D721Med (cell line): Measurements from ENCODE around the gene RARRES1.

Experiments
- DNase-seq: peaks from one replicate; pipeline ENCODE4 v3.0.0; 2011; ENCODE audit warnings: low spot score; ENCODE audit not compliant: insufficient read length
- FAIRE-seq: peaks from 2 replicates; lab custom pipeline; 2011; peaks lifted over from hg19 to GRCh38; lab: Jason Lieb, UNC
- TF ChIP-seq, protein P1 (sequence below): IDR thresholded peaks from 2 replicates; pipeline ENCODE4 v1.5.1; 2012; ENCODE audit warnings: mild to moderate bottlenecking, control low read depth; ENCODE audit not compliant: insufficient read depth; ENCODE audit errors: missing control alignments

RARRES1 gene

DNA sequence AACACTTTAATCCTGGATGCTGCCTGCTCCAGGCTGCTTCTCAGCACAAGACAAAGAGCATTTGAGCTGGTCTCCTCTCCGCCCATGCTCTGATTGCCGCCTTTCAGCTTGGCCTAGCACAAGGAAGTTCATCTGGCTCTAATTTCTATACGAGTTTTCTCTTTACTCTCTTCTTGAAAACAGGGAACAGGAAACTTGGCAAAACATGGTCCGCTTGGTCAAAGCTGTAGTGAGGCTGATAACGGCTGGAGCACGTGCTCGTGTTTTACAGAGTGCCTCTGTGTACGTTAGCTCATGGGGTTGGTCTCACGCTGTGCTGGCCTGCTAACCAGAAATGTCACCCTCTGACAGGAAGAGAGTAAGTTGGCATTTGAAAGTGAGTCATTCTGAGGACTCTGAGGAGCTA lies 19.2 kb downstream of the RARRES1 start:
- FAIRE-seq (no peak), DNase-seq (no peak)
- TF ChIP-seq, protein P1, sequence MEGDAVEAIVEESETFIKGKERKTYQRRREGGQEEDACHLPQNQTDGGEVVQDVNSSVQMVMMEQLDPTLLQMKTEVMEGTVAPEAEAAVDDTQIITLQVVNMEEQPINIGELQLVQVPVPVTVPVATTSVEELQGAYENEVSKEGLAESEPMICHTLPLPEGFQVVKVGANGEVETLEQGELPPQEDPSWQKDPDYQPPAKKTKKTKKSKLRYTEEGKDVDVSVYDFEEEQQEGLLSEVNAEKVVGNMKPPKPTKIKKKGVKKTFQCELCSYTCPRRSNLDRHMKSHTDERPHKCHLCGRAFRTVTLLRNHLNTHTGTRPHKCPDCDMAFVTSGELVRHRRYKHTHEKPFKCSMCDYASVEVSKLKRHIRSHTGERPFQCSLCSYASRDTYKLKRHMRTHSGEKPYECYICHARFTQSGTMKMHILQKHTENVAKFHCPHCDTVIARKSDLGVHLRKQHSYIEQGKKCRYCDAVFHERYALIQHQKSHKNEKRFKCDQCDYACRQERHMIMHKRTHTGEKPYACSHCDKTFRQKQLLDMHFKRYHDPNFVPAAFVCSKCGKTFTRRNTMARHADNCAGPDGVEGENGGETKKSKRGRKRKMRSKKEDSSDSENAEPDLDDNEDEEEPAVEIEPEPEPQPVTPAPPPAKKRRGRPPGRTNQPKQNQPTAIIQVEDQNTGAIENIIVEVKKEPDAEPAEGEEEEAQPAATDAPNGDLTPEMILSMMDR: no peak

DNA sequence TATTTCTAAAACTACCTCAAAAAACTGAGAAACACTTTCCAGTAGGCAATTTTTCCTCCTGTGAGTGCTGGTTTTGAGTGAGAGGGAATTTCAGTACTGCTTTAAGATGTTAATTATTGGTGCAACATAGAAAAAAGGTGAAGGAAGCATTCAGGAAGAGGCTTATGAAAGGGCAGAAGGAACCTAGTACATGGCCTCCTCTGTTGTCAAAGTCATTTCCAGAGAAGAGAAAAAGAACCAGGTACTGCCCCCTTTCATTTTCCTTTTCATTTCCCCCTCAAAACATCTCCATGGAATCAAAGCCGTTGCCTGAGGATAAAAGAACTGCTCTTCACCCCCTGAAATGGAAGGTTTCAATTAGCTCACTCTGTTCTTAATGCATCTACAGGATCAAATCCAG lies 19.8 kb downstream of the RARRES1 start:
- DNase-seq (no peak), FAIRE-seq (no peak)
- TF ChIP-seq, protein P1: no peak

DNA sequence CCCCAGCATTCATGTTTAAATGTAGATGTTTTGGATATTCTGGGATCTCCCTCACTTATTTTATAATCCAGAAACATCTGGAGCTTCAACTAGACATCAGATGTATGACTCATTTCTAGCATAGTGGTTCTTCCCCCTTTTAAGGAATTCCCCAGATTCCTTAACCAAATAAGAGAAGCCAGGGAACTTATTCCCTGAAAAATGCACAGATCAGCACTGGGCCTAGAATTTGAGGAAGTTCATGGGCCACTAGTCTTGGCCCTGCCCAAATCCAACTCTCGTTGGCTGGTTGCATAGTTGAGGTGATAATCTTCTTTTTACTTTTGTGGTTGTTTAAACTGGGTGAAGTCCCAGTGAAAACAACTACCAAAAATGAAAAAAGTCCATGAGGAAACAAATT lies 20.4 kb downstream of the RARRES1 start:
- TF ChIP-seq, protein P1: no peak
- FAIRE-seq: no peak
- DNase-seq: no peak

DNA sequence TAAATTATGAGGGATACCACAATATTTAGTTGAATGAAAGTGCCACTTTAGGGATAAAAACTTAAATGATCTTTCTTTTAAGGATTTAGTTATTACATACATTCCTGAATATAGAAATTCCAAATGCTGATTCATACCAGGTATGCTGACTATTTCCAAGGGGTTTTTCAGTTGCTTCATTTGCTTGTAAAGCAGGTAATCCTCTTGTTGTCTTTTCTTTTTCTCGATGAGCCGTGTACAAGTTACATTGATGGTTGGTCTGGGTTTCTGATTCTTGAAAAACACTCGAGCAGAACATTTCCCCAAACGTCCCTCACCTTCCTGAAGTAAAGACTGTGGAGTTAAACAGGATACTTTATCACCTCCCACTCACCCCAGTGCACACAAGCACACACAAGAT lies 21.7 kb downstream of the RARRES1 start:
- TF ChIP-seq, protein P1: no peak
- no peak for DNase-seq
- no peak for FAIRE-seq

DNA sequence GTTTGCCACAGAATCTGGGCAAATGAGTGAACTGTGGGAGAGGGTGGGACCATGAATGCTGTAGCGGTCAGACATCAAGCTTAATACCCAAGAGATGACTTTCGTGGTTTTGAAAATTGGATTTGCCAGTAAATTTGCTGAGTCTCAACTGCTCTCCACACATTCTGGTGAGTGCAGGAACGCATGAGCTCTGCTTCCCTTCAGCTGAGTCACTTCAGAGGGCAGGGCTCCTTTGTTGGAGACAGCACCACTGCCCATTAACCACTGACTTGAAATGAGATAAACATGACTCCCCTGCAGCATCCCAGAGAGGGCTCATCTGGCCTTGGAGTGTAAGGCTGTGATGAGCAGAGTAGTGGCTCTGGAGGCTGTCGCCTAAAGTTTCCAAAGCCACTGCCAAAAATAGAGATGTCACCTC lies 22.6 kb downstream of the RARRES1 start:
- TF ChIP-seq, protein P1: no peak
- no peak for DNase-seq
- FAIRE-seq: no peak

DNA sequence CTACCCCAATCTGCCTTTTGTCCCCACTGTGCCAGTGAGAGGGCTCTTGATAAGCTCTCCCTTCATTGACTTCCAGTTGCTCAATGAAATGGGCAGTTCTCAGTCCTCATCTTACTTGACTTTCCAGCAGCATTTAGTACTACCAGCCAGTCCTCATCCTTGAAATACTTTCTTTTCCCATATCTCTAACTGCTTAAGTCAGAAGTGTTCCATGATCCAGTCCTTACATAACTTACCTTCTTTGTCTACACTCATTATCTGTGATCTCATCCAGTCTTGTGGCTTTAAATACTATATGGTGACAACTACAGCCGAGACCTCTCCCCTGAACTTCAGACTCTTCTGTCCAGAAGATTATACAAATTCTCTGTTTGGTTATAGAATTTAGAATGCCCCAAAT lies 28.7 kb downstream of the RARRES1 start:
- TF ChIP-seq, protein P1: no peak

DNA sequence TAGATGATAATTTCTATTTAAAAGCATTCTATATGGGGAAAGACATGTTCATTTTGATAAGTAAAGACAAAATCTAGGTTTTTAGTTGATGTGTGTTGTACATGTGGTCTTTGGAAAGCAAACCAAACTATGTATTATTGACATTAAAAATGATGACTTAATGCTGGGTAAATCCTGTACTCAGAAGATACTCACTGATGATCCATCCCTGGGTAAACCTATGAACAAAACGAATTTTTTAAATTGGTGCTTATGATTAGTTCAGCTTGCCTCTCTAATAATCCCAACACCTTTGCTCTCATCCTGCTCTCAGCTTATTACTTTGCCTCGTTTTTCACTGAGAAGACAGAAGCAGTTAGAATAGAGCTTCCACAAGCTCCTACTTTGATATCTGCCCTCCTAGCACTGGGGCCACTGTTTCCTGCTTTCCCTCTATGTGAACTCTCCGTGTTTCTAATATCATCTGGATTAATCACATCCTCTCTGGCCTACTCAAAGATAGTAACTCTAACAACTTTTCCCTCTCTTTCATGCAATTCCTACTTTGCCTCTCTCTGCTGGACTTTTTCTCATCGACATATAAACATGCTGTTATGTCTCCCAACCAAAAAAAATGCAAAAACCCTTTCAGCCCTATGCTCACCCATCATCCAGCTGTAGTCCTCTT lies 29.3 kb downstream of the RARRES1 start:
- DNase-seq (no peak), FAIRE-seq (no peak)
- TF ChIP-seq, protein P1: no peak

More for the DNA sequence above, 28.7 kb downstream of the RARRES1 start:
- DNase-seq (no peak), FAIRE-seq (no peak)
